H1 (cell line): ENCODE data around the gene GPC4. TPM values are rescaled to one million over a fixed set of nuclear protein-coding genes. Genes with fewer than 3 reads are reported as not detected.

Source experiments
- CTCF ChIA-PET: fragments of 300-600 bp; sonication (Branson Sonifier 250); formaldehyde crosslinking; loops from one replicate; lab custom pipeline; 2021; ENCODE audit not compliant: partially characterized antibody; lab: Charles Lee
- POLR2A ChIA-PET: fragments of 300-600 bp; sonication (Branson Sonifier 250); formaldehyde crosslinking; loops from one replicate; lab custom pipeline; 2021; ENCODE audit warnings: inconsistent platforms; ENCODE audit not compliant: partially characterized antibody; lab: Charles Lee
- DNase-seq, 2 experiments: peaks; one replicate each; pipeline versions ENCODE4 v3.0.0 to v3.0.0-alpha.2; 2010 to 2022; ENCODE audit warnings: low spot score in 2 of 2, low read depth in 1 of 2, mixed read lengths in 1 of 2
- FAIRE-seq: peaks from 2 replicates; lab custom pipeline; 2011; peaks lifted over from hg19 to GRCh38; lab: Jason Lieb, UNC
- H2AFZ ChIP-seq: 2 replicates; pipeline ENCODE4 v1.8.1; 2012; ENCODE audit warnings: low read length, inconsistent platforms
- H2AK5ac ChIP-seq: 2 replicates; pipeline ENCODE4 v1.6.1; 2013; ENCODE audit warnings: low read depth, low read length
- H2BK120ac ChIP-seq: replicated peaks from 2 replicates; pipeline ENCODE3; 2013; ENCODE audit warnings: low read depth, low read length, inconsistent platforms
- H2BK12ac ChIP-seq: 2 replicates; pipeline ENCODE4 v1.6.1; 2013; ENCODE audit warnings: low read depth, low read length
- H2BK15ac ChIP-seq: 2 replicates; pipeline ENCODE4 v1.6.1; 2013; ENCODE audit warnings: low read length
- H2BK20ac ChIP-seq: 2 replicates; pipeline ENCODE4 v1.6.1; 2013; ENCODE audit warnings: low read length
- H2BK5ac ChIP-seq: 2 replicates; pipeline ENCODE4 v1.6.1; 2013; ENCODE audit warnings: low read depth, low read length
- H3K14ac ChIP-seq: 2 replicates; pipeline ENCODE4 v1.6.1; 2013; ENCODE audit warnings: inconsistent platforms; ENCODE audit not compliant: insufficient read length
- H3K18ac ChIP-seq: 2 replicates; pipeline ENCODE4 v1.6.1; 2013; ENCODE audit warnings: low read length; ENCODE audit errors: extremely low read depth
- H3K23ac ChIP-seq: 2 replicates; pipeline ENCODE4 v1.6.1; 2013; ENCODE audit warnings: inconsistent platforms; ENCODE audit not compliant: insufficient read length
- H3K23me2 ChIP-seq: 2 replicates; pipeline ENCODE4 v1.6.1; 2013; ENCODE audit warnings: low read depth, low read length
- H3K27ac ChIP-seq: 2 replicates; pipeline ENCODE4 v1.6.1; 2011; ENCODE audit warnings: low read depth, low read length, inconsistent platforms
- H3K27me3 ChIP-seq, 4 experiments: replicated peaks in 1 of 4; 1 replicate in 1 of 4; 2 replicates in 3 of 4; pipeline versions ENCODE4 v1.6.1 to v1.8.1; 2011 to 2013; ENCODE audit warnings: low read length in 3 of 4, mild to moderate bottlenecking in 3 of 4, inconsistent platforms in 2 of 4, mixed read lengths in 2 of 4, moderate library complexity in 1 of 4; ENCODE audit not compliant: control insufficient read depth in 3 of 4, insufficient read depth in 3 of 4; ENCODE audit errors: extremely low read depth in 1 of 4
- H3K36me3 ChIP-seq, 4 experiments: 2 replicates each; pipeline versions ENCODE4 v1.6.1 to v1.8.1; 2011 to 2013; ENCODE audit warnings: mild to moderate bottlenecking in 4 of 4, low read length in 3 of 4, moderate library complexity in 2 of 4, control low read depth in 1 of 4, inconsistent platforms in 1 of 4; ENCODE audit not compliant: insufficient read depth in 4 of 4, control insufficient read depth in 2 of 4
- H3K4ac ChIP-seq: replicated peaks from 2 replicates; pipeline ENCODE3; 2013; ENCODE audit warnings: low read length, low read depth, mixed read lengths, inconsistent platforms; ENCODE audit not compliant: insufficient read length
- H3K4me1 ChIP-seq, 4 experiments: replicated peaks in 1 of 4; 1 replicate in 1 of 4; 2 replicates in 3 of 4; pipeline versions ENCODE4 v1.6.1 to v1.8.1; 2011 to 2013; ENCODE audit warnings: low read length in 3 of 4, inconsistent platforms in 2 of 4, mixed read lengths in 1 of 4; ENCODE audit not compliant: insufficient read depth in 4 of 4, control insufficient read depth in 3 of 4
- H3K4me2 ChIP-seq, 2 experiments: 2 replicates each; pipeline versions ENCODE4 v1.6.1 to v1.8.1; 2011 to 2013; ENCODE audit warnings: low read depth in 2 of 2, low read length in 2 of 2, control low read depth in 1 of 2, inconsistent platforms in 1 of 2, mild to moderate bottlenecking in 1 of 2; ENCODE audit not compliant: insufficient read depth in 1 of 2
- H3K4me3 ChIP-seq, 4 experiments: fragments of 200-600, 300-600 bp in 1 of 4; sonication (generic), shearing (Covaris generic), sonication (Bioruptor Twin) in 1 of 4; 2 replicates each; pipeline versions ENCODE4 v1.5.1 to v1.8.1; 2011 to 2016; ENCODE audit warnings: low read length in 4 of 4, low read depth in 3 of 4, control low read depth in 2 of 4, inconsistent platforms in 2 of 4, mild to moderate bottlenecking in 2 of 4, mixed read lengths in 1 of 4, moderate library complexity in 1 of 4; ENCODE audit not compliant: insufficient read depth in 2 of 4; ENCODE audit errors: extremely low read depth in 1 of 4
- H3K56ac ChIP-seq: replicated peaks from 2 replicates; pipeline ENCODE3; 2013; ENCODE audit warnings: low read depth, mild to moderate bottlenecking, mixed read lengths, low read length, inconsistent platforms; ENCODE audit not compliant: insufficient read length
- H3K79me1 ChIP-seq: 2 replicates; pipeline ENCODE4 v1.6.1; 2013; ENCODE audit warnings: low read depth, low read length, control low read depth
- H3K79me2 ChIP-seq, 2 experiments: 2 replicates each; pipeline versions ENCODE4 v1.6.1 to v1.8.1; 2012 to 2013; ENCODE audit warnings: low read length in 2 of 2, mild to moderate bottlenecking in 2 of 2, inconsistent platforms in 1 of 2; ENCODE audit not compliant: insufficient read depth in 2 of 2, control insufficient read depth in 1 of 2
- H3K9ac ChIP-seq, 4 experiments: replicated peaks in 1 of 4; 1 replicate in 1 of 4; 2 replicates in 3 of 4; pipeline versions ENCODE4 v1.6.1 to v1.8.1; 2011 to 2013; ENCODE audit warnings: low read depth in 3 of 4, low read length in 3 of 4, control low read depth in 2 of 4, mild to moderate bottlenecking in 2 of 4, moderate library complexity in 2 of 4, inconsistent platforms in 1 of 4; ENCODE audit errors: extremely low read depth in 1 of 4
- H3K9me3 ChIP-seq, 2 experiments: 2 replicates each; pipeline versions ENCODE4 v1.6.1 to v1.8.1; 2012 to 2013; ENCODE audit warnings: mild to moderate bottlenecking in 2 of 2, moderate library complexity in 2 of 2, control low read depth in 1 of 2, inconsistent platforms in 1 of 2, low read depth in 1 of 2, low read length in 1 of 2, mixed read lengths in 1 of 2; ENCODE audit not compliant: insufficient read depth in 2 of 2
- H4K20me1 ChIP-seq, 2 experiments: replicated peaks in 1 of 2; 2 replicates each; pipeline versions ENCODE3 to v1.8.1; 2011 to 2013; ENCODE audit warnings: inconsistent platforms in 2 of 2, low read length in 2 of 2, mild to moderate bottlenecking in 1 of 2; ENCODE audit not compliant: insufficient read depth in 2 of 2, control insufficient read depth in 1 of 2
- H4K5ac ChIP-seq: 2 replicates; pipeline ENCODE4 v1.6.1; 2013; ENCODE audit warnings: low read length, low read depth, mixed read lengths, inconsistent platforms; ENCODE audit not compliant: insufficient read length
- H4K8ac ChIP-seq: 2 replicates; pipeline ENCODE4 v1.8.0; 2013; ENCODE audit warnings: mild to moderate bottlenecking, moderate library complexity, low read length, inconsistent platforms; ENCODE audit not compliant: insufficient read depth; ENCODE audit errors: extremely low read depth
- H4K91ac ChIP-seq: replicated peaks from 2 replicates; pipeline ENCODE3; 2013; ENCODE audit warnings: low read length, mixed read lengths, inconsistent platforms; ENCODE audit not compliant: insufficient read length
- TEAD4 ChIP-seq: IDR thresholded peaks from 2 replicates; pipeline ENCODE4 v1.6.1; 2012; ENCODE audit warnings: low read depth, low read length, inconsistent platforms, mixed read lengths
- WGBS, 2 experiments: shearing (Covaris generic) in 1 of 2; methylation state at CpG; one replicate each; pipeline versions ENCODE4 v1.1.6 to v1.1.7; 2013 to 2015; ENCODE audit warnings: low lambda C conversion rate in 2 of 2, mixed read lengths in 2 of 2, inconsistent platforms in 1 of 2, low coverage in 1 of 2, missing lambda C conversion rate in 1 of 2; ENCODE audit not compliant: insufficient replicate concordance in 2 of 2, insufficient coverage in 1 of 2, insufficient read length in 1 of 2; ENCODE audit errors: extremely low coverage in 1 of 2, missing lambda C conversion rate in 1 of 2; 5-methylcytosine and 5-hydroxymethylcytosine counted together
- polyA plus RNA-seq, 7 experiments: library from polyadenylated mRNA; depleted of rRNA in 3 of 7; stranded (reverse) in 5 of 7; unstranded in 2 of 7; fragments of >200 nt in 5 of 7; fragments of 200-250 nt in 2 of 7; gene quantifications; 1 replicate in 5 of 7; 2 replicates in 1 of 7; 4 replicates in 1 of 7; pipeline versions ENCODE4 v1.2.1 to v1.2.3, GENCODE V29; 2011 to 2013; ENCODE audit warnings: missing spikeins in 2 of 7, mixed read lengths in 2 of 7
- total RNA-seq: library from RNA; stranded (reverse); fragmentation: NEBNext Ultra II Directional; extraction: Animal tissue kit (Norgen Biotek cat#: 25700); gene quantifications from 2 replicates; pipeline ENCODE4 v1.2.1, GENCODE V29; 2021
- TF ChIP-seq, protein P1 (sequence below): IDR thresholded peaks from 2 replicates; pipeline ENCODE4 v1.6.1; 2012; ENCODE audit warnings: low read length, inconsistent platforms

Gene GPC4
- total and polyA plus RNA-seq, 2 of the 8 experiments (the other 6 are each of a cell fraction or from before 2014, with no cell fraction given), result 46.8 to 230 TPM

DNA sequence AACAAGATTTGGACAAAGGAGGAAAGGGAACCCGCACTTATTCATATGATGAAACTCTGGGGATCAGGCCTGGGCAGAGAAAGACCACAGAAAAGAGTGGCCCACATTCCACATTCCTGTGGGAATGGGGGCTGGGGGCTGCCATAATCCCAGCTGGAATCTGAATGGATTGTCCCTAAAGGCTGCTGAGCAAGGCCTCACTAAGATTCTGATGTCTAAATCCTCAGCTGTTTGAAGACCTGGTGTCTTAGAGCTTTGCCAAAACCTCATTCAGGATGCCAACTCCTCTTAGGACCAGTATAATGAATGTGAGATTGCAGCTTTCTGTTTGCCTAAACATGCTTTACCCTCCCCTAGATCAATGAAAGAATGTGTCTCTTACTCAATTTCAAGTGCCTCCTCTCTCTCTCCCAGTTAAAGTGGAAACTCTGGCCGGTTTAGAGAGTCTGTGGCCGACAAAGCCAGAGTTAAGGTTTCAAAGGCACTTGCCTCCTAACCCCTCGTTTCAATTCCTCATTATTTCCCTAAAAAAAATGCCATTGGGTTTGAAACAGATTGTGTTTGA lies 33.3 kb upstream of the GPC4 start:
- POLR2A ChIA-PET, result interaction anchor here (0.8 kb wide), 1 partner anchor 17 kb away, joined by 3 read pairs; no protein-coding TSS in a partner anchor
- Histone ChIP-seq H3K14ac (no peak overlapping the region), H4K5ac (no peak overlapping the region), H2AFZ (no peak overlapping the region), H3K27me3 (no peaks in the 10 kb centered on the region), H3K9me3 (no peaks in the 10 kb centered on the region), H3K9ac (no peak overlapping the region), H3K18ac (no peak overlapping the region; the same call in 1 of the 2 replicates), H3K4me2 (no peak overlapping the region), H2AK5ac (no peak overlapping the region), H4K8ac (no peak overlapping the region), H3K23me2 (no peaks in the 10 kb centered on the region; the same call in 1 of the 2 replicates), H2BK15ac (no peak overlapping the region), H2BK120ac (no peak overlapping the region), H3K23ac (no peak overlapping the region), H3K27ac (no peak overlapping the region), H2BK20ac (no peak overlapping the region), H3K4me3 (no peak overlapping the region), H2BK5ac (no peak overlapping the region; the same call in 1 of the 2 replicates), H2BK12ac (no peak overlapping the region), H3K4me1 (peaks cover 0 to 4% (median 3%) of the 10 kb centered on the region in 4 experiments; a peak in 3 of 7 replicates), H3K56ac (no peak overlapping the region), H4K20me1 (no peaks in the 10 kb centered on the region), H3K4ac (no peak overlapping the region), H3K36me3 (no peaks in the 10 kb centered on the region), H3K79me1 (no peaks in the 10 kb centered on the region), H4K91ac (no peak overlapping the region), H3K79me2 (no peaks in the 10 kb centered on the region)
- TF ChIP-seq TEAD4, result peak; percentile 78
- TF ChIP-seq, protein P1, sequence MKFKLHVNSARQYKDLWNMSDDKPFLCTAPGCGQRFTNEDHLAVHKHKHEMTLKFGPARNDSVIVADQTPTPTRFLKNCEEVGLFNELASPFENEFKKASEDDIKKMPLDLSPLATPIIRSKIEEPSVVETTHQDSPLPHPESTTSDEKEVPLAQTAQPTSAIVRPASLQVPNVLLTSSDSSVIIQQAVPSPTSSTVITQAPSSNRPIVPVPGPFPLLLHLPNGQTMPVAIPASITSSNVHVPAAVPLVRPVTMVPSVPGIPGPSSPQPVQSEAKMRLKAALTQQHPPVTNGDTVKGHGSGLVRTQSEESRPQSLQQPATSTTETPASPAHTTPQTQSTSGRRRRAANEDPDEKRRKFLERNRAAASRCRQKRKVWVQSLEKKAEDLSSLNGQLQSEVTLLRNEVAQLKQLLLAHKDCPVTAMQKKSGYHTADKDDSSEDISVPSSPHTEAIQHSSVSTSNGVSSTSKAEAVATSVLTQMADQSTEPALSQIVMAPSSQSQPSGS, result no peak
- DNase-seq (no peak), FAIRE-seq (no peak)
- CTCF ChIA-PET, result no interaction called here
- WGBS, 2 experiments, result 84% methylated on average over 3 of the region's 4 CpGs; no CpG with 5 or more reads in 1 of the 2 experiments
